Nephron (organoid): ENCODE data around the gene ANTXR2.
A peak's percentile ranks its signal among the peaks of the same experiment; 100 is the strongest.

Experiments
- H3K27ac Mint-ChIP-seq, 3 experiments: 2 replicates each; pipeline ENCODE4 v1.8.0; 2020; ENCODE audit warnings: mixed read lengths in 3 of 3, mild to moderate bottlenecking in 2 of 3, moderate library complexity in 1 of 3
- H3K27me3 Mint-ChIP-seq: 2 replicates; pipeline ENCODE4 v1.8.0; 2021; ENCODE audit warnings: low read depth, mild to moderate bottlenecking, moderate library complexity, mixed read lengths
- H3K36me3 Mint-ChIP-seq: 2 replicates; pipeline ENCODE4 v1.8.0; 2020; ENCODE audit warnings: low read depth, mixed read lengths
- H3K4me1 Mint-ChIP-seq: 2 replicates; pipeline ENCODE4 v1.8.0; 2020; ENCODE audit warnings: mixed read lengths
- H3K4me3 Mint-ChIP-seq, 3 experiments: 2 replicates each; pipeline ENCODE4 v1.8.0; 2020; ENCODE audit warnings: mild to moderate bottlenecking in 3 of 3, mixed read lengths in 3 of 3, moderate library complexity in 2 of 3
- H3K9me3 Mint-ChIP-seq: 2 replicates; pipeline ENCODE4 v1.8.0; 2020; ENCODE audit warnings: mixed read lengths
- CTCF ChIP-seq, 3 experiments: fragments of 200-600 bp; sonication (generic); IDR thresholded peaks; one replicate each; pipeline ENCODE4 v1.5.0; 2021; ENCODE audit warnings: antibody characterized with exemption in 3 of 3; ENCODE audit not compliant: unreplicated experiment in 3 of 3

ANTXR2 gene

GRCh38 chr4:80036949-80037685 is 35.9 kb downstream of the ANTXR2 start:
- H3K4me1 Mint-ChIP-seq, result peaks cover 23% of the 10 kb centered on the region
- H3K27me3 Mint-ChIP-seq, result no peaks in the 10 kb centered on the region
- H3K4me3 Mint-ChIP-seq, result peak overlapping the region; percentile 16 to 68 (median 34)
- H3K27ac Mint-ChIP-seq, result peak overlapping the region; percentile 97 to 98 (median 97)
- peaks cover 30% of the 10 kb centered on the region for H3K36me3 Mint-ChIP-seq
- H3K9me3 Mint-ChIP-seq, result peaks cover 7% of the 10 kb centered on the region
- no peak for TF ChIP-seq CTCF (IDR thresholded peaks at IDR 0.05; ENCODE audit: unreplicated experiment in 3 of 3)

GRCh38 chr4:80036306-80036705 is 36.7 kb downstream of the ANTXR2 start:
- H3K4me1 Mint-ChIP-seq, result peaks cover 23% of the 10 kb centered on the region
- no peak overlapping the region for H3K4me3 Mint-ChIP-seq
- no peaks in the 10 kb centered on the region for H3K27me3 Mint-ChIP-seq
- H3K9me3 Mint-ChIP-seq, result peaks cover 4% of the 10 kb centered on the region
- peak overlapping the region; percentile 50 to 98 (median 97) for H3K27ac Mint-ChIP-seq
- no peak for TF ChIP-seq CTCF (IDR thresholded peaks at IDR 0.05; ENCODE audit: unreplicated experiment in 3 of 3)
- peaks cover 26% of the 10 kb centered on the region for H3K36me3 Mint-ChIP-seq

GRCh38 chr4:80035336-80035735 is 37.7 kb downstream of the ANTXR2 start:
- H3K4me3 Mint-ChIP-seq, result no peak overlapping the region
- H3K27ac Mint-ChIP-seq, result peak overlapping the region; percentile 32 to 58 (median 51)
- no peaks in the 10 kb centered on the region for H3K27me3 Mint-ChIP-seq
- H3K9me3 Mint-ChIP-seq, result peaks cover 4% of the 10 kb centered on the region
- peaks cover 23% of the 10 kb centered on the region for H3K4me1 Mint-ChIP-seq
- peaks cover 30% of the 10 kb centered on the region for H3K36me3 Mint-ChIP-seq
- no peak for TF ChIP-seq CTCF (IDR thresholded peaks at IDR 0.05; ENCODE audit: unreplicated experiment in 3 of 3)

GRCh38 chr4:80033581-80033980 is 39.4 kb downstream of the ANTXR2 start:
- H3K36me3 Mint-ChIP-seq, result peaks cover 16% of the 10 kb centered on the region
- peaks cover 23% of the 10 kb centered on the region for H3K4me1 Mint-ChIP-seq
- no peak overlapping the region for H3K4me3 Mint-ChIP-seq
- H3K27me3 Mint-ChIP-seq, result no peaks in the 10 kb centered on the region
- no peak overlapping the region for H3K27ac Mint-ChIP-seq
- TF ChIP-seq CTCF (IDR thresholded peaks at IDR 0.05; ENCODE audit: unreplicated experiment in 3 of 3), result no peak
- no peaks in the 10 kb centered on the region for H3K9me3 Mint-ChIP-seq

GRCh38 chr4:80029364-80029763 is 43.7 kb downstream of the ANTXR2 start:
- no peak overlapping the region for H3K4me3 Mint-ChIP-seq
- TF ChIP-seq CTCF (IDR thresholded peaks at IDR 0.05; ENCODE audit: unreplicated experiment in 3 of 3), result no peak
- no peaks in the 10 kb centered on the region for H3K4me1 Mint-ChIP-seq
- H3K9me3 Mint-ChIP-seq, result no peaks in the 10 kb centered on the region
- H3K27me3 Mint-ChIP-seq, result no peaks in the 10 kb centered on the region
- H3K36me3 Mint-ChIP-seq, result peaks cover 17% of the 10 kb centered on the region
- H3K27ac Mint-ChIP-seq, result no peak overlapping the region

GRCh38 chr4:80027611-80028010 is 45.4 kb downstream of the ANTXR2 start:
- H3K27me3 Mint-ChIP-seq, result no peaks in the 10 kb centered on the region
- peaks cover 20% of the 10 kb centered on the region for H3K36me3 Mint-ChIP-seq
- H3K4me1 Mint-ChIP-seq, result no peaks in the 10 kb centered on the region
- no peak overlapping the region for H3K27ac Mint-ChIP-seq
- TF ChIP-seq CTCF (IDR thresholded peaks at IDR 0.05; ENCODE audit: unreplicated experiment in 3 of 3), result no peak
- H3K4me3 Mint-ChIP-seq, result no peak overlapping the region
- H3K9me3 Mint-ChIP-seq, result no peaks in the 10 kb centered on the region
